Ecto neural progenitor cell (in vitro differentiated cells): Measurements from ENCODE around the gene GRIFIN.

ENCODE experiments used
- DNase-seq: peaks from one replicate; pipeline ENCODE4 v3.0.0-alpha.2; 2018; ENCODE audit warnings: low spot score

Gene GRIFIN

GRCh38 chr7:2498708-2499107, 22.5 kb upstream of the GRIFIN start:
- DNase-seq: no peak

DNA sequence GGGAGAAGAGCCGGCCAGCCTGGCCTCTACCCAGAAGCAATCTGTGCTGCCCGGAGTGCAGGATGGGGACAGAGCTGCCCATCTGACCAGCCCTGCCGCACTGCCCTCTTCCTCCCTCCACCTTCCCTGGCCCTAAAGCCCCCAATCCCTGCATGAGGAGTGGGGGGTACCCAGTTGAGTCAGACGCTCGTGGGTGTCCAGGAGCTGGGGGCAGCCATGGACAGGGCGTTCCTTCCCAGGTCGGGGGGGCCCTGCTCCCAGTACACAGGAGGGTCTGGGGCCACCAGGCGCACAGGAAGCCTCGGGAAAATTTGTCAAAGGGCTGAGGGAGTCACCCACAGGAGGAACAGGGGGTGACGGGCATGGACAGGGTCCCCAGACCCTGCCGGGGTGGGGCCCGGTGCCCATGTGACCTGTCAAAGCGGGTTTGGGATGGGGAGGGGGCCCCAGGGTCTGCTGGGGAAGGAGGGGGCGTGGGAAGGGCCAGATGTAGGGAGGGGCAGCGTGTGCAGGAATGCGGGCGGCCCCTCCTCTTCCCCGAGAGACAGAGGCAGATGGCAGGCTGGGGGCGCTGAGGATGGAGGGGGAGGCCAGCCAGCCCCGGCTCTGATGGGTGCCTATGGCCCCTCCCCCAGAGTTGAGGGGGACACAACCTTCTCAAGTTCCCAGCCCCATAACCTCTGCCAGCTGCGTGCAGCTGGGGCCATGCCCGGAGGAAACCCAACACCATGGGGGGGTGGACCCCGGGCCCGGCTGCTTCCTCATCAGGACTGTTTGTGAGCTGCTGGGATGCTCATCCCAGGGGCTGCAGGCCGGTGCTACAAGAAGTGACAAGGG, 21.5 kb upstream of the GRIFIN start:
- no peak for DNase-seq

- DNase-seq: no peak
Observed at GRCh38 chr7:2497065-2497464, 20.9 kb upstream of the GRIFIN start.

DNA sequence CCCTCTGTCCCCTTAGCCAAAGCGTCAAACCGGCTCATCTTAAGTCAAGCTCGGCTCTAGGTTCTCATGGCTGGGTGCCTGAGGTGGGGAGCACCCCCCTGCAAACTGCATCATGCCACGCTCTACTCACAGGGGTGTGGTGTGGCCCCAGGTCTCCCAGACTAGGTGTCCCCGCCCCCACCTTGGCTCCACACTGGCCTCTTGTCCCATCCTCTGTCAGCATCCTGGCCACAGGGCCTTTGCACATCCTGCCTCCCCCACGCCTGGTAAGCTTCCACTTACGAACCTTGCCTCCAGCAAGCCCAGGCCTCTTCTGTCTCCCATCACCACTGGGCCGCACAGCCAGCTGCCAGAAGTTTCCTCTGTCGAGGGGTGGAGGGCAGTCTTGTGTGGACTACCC, 20.2 kb upstream of the GRIFIN start:
- no peak for DNase-seq

- peak; percentile 88 for DNase-seq
Observed at GRCh38 chr7:2495418-2496299, 19.5 kb upstream of the GRIFIN start.

DNA sequence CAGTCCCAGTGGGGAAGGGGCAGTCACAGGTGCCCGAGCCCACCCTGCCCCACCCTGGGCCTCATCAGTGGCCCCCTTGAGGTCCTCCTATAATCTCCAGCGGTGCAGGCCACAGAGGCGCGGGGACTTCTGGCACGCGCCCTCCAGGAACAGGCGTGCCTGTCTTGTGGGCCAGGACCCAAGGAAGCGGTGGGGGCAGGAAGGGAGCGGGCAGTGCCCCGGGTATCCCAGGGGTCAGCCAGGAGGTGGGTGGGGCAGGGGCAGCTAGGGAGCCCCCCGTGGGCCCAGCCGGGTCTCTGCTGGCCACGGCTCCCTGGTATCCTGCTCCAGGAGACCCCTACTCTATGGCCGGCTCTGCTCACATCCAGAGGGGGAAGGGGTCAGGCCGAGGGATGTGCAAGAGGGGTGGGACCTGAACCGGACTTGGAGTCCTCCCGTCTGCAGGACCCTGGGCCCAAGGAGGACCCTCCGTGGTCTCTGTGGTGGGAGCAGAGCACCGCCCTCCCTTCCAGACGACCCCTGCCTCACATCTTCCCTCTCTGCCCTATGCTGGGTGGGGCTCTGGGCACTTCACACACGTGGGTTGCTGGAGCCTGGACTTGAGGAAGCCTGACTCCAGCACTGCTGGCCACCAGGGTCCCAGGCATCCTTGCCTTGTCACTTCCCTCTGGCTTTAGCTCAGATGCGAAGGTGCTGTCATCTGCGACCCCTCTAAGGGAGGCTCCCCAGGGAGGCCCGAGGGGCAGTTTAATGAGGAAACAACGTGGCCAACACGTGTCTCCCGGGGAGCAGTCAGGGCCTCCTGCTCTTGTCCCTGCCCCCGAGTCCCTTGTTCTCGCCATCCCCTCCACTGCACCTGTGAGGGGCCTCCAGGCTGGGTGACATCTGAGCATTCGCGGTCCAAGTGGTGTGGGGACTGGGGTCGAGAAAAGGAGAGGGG, 18.3 kb upstream of the GRIFIN start:
- DNase-seq: no peak

GRCh38 chr7:2493205-2494164, 17.3 kb upstream of the GRIFIN start:
- DNase-seq: no peak

DNA sequence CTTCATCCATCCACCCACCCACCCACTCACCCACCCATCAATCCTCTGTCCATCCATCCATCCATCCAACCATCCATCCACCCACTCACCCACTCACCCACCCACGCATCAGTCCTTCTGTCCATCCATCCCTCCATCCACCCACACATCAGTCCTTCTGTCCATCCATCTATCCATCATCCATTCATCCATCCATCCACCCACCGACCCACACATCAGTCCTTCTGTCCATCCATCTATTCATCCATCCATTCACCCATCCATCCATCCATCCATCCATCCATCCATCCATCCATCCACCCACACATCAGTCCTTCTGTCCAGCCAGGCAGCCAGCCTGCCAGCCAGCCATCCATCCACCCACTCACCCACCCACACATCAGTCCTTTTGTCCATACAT, 15.8 kb upstream of the GRIFIN start:
- DNase-seq: no peak

DNA sequence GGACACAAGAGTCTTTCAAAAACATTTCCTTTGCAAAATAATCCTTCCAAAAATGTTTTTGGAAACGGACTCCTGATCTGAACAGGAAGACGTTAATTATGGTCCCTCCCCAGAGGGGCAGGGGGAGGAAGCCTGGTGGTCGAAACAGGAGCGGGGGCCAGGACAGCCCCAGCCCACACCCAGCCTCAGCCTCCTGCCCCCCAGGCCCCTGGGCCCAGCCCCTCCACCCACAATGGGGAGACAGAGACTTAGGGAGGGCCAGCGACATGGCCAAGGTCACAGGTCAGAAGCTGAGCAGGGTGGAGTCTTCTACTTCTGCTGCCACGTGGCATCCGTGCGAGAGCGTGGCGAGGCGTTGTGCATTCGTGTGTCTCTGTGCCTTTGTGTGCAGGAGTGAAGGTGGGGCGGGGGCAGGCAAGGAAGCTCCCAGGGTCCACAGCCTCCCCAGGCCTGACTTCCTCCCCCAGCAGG, 14.0 kb upstream of the GRIFIN start:
- DNase-seq: no peak

GRCh38 chr7:2488681-2489080, 12.5 kb upstream of the GRIFIN start:
- DNase-seq: no peak

- DNase-seq: no peak
Observed at GRCh38 chr7:2488272-2488645, 12.1 kb upstream of the GRIFIN start.

GRCh38 chr7:2487586-2488271, 11.5 kb upstream of the GRIFIN start:
- no peak for DNase-seq

GRCh38 chr7:2484868-2485267, 8.7 kb upstream of the GRIFIN start:
- DNase-seq: no peak

DNA sequence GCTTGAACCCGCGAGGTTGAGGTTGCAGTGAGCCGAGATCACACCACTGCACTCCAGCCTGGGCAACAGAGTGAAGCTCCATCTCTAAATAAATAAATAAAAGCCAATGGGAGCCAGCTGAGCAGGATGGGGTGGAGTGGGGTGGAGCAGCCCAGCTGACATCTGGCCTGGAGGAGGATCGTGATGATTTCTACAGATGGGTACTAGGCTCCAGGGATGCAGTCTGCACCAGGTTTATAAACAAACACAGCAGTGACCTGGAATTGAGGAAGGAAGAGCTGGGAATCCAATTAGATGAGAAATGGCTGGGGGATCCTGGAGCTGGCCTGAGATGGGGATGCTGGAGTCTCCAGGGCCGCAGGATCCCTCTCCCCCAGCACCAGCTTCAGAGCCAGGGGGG, 7.3 kb upstream of the GRIFIN start:
- DNase-seq: peak; percentile 16

DNA sequence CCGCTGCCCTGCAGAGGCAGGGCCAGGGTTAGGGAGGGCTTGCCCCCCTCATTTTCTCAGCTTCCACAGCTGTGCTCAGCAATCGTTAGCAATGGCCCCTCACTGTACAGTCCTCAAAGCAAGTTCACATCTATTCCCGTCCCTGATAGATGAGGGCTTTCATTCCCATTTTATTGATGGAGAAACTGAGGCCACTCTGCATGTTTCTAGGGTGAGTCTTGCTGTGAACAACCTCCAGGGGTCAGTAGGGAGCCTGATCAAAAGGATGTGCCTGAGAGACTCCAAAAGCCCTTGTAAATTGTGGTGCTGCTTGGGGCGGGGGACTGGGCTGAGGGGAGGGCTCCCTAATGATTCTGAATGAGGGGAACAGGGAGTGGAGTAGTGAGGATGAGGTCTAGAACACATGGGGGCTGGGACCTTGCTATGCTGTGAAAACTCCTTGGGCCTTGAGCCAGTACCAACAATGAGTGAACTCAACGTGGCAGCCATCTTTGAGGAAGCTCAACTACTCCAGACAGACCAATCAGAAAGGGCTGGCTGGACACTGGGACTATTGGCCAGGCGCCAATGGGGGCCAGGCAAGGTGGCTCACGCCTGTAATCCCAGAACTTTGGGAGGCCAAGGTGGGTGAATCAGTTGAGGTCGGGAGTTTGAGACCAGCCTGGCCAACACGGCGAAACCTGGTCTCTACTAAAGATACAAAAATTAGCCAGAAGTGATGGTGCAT, 6.7 kb upstream of the GRIFIN start:
- DNase-seq: no peak

DNA sequence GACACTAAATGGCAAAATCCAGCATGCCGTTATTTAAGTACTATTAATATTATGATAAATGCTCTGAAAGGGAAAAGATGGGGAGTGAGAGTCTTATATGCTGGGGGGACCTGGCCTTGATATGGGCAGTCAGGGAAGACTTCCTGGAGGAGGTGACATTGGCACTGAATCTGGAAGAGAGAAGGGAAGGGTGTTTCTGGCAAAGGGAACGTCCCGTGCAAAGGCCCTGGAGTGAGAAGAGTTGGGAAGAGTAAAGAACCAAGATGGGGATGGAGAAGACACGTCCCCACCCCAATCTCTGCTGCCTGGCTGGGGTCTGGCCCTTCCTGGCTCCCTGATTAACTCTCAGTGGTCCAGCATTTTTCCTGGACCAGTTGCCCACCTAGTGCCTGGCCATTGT, 5.0 kb upstream of the GRIFIN start:
- no peak for DNase-seq

- peak; percentile 51 for DNase-seq
Observed at GRCh38 chr7:2480070-2480408, 3.8 kb upstream of the GRIFIN start.

GRCh38 chr7:2479276-2480069, 3.3 kb upstream of the GRIFIN start:
- no peak for DNase-seq

DNA sequence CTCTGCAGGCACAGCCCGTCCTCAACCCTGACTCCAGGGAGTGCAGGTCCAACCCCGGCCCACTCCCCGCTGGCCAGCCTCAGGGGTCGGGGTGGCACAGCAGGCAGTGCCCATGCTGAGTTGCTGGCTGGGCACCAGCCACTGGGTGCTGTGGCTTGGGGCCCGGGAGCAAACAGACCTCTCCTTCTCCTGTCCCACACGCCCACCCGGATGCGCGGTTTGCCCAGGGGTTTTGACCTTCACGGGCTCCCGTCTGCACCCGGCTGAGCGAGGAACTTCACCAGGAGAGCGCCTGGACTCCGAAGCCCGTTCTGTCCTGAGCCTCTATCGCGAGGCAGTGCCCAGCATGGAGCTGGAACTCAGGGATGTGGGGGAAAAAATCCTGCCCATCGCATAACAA, 2.6 kb upstream of the GRIFIN start:
- peak; percentile 46 for DNase-seq
